ENCODE data around the gene ZNF80. TPM values are rescaled to one million over a fixed set of nuclear protein-coding genes. Genes with fewer than 3 reads are reported as not detected.

ZNF80 gene
- total and polyA plus RNA-seq, 2 donors (not counting 3 experiments of a cell fraction or from before 2014, with no cell fraction given) = not detected

DNA sequence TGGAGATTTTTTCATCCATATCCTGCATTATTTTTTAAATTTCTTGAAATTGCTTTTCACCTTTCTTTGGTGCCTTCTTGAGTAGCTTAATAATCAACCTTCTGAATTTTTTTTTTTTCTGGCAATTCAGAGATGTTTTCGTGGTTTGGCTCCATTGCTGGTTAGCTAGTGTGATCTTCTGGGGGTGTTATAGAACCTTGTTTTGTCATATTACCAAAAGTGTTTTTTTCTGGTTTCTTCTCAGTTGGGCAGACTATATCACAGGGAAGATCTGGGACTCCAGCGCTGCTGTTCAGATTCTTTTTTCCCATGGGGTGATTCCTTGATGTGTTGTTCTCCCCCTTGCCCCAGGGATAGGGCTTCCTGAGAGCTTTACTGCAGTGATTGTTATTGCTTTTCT is 32.6 kb upstream of the ZNF80 start:
- H3K9me3 ChIP-seq (replicated peaks; ENCODE audit: control insufficient read depth, insufficient read depth, low read length) = no peaks in the 10 kb centered on the region
- no peak overlapping the region for H3K4me3 ChIP-seq (replicated peaks in 1 of 3; ENCODE audit: insufficient read depth in 1 of 3, low read depth in 1 of 3, low read length in 3 of 3)
- CTCF ChIA-PET = interaction anchor here (1.0 to 2.2 kb wide), 3 partner anchors 15 to 64 kb away, joined by 3 to 9 read pairs (median 3); no protein-coding TSS in a partner anchor
- H3K4me2 ChIP-seq (ENCODE audit: insufficient read depth, low read length) = no peak overlapping the region
- dilution Hi-C loops (cut with MboI; ENCODE audit: extremely low pct_ligation_motif_present, low sequenced_read_pairs) (no loop called here), intact Hi-C loops (cut with micrococcal nuclease) (no loop called here)
- no peak overlapping the region for H2AFZ ChIP-seq (ENCODE audit: low read depth, low read length)
- POLR2A ChIA-PET = no interaction called here
- H3K9me1 ChIP-seq (replicated peaks; ENCODE audit: control insufficient read depth, extremely low read depth, insufficient read depth, low read length) = no peaks in the 10 kb centered on the region
- H3K79me2 ChIP-seq (ENCODE audit: control insufficient read depth, insufficient read depth, low read length) = no peaks in the 10 kb centered on the region
- no peaks in the 10 kb centered on the region for H3K4me1 ChIP-seq (ENCODE audit: control insufficient read depth, extremely low read depth, insufficient read depth, low read length)
- no peaks in the 10 kb centered on the region for H4K20me1 ChIP-seq (replicated peaks; ENCODE audit: control insufficient read depth, extremely low read depth, insufficient read depth, low read length)
- DNase-seq (ENCODE audit: low read depth, low spot score) (no peak), FAIRE-seq (no peak)
- no peak overlapping the region for H3K9ac ChIP-seq (replicated peaks; ENCODE audit: extremely low read depth, insufficient read depth, low read length)
- no peaks in the 10 kb centered on the region for H3K27me3 ChIP-seq (ENCODE audit: control insufficient read depth in 2 of 2, insufficient read depth in 2 of 2, low read length in 2 of 2)
- H3K27ac ChIP-seq (ENCODE audit: insufficient read depth, low read depth, low read length) = no peak overlapping the region
- TF ChIP-seq MYC (IDR thresholded peaks at IDR 0.05; ENCODE audit: low read depth, low read length) (no peak), POLR2AphosphoS5 (IDR thresholded peaks at IDR 0.05; ENCODE audit: insufficient read depth, low read depth, low read length) (no peak), POLR2A (IDR thresholded peaks at IDR 0.05; ENCODE audit: low read depth, low read length) (no peak), GATA2 (IDR thresholded peaks at IDR 0.05; ENCODE audit: insufficient read depth, insufficient read length, low read depth, low read length) (no peak), JUN (IDR thresholded peaks at IDR 0.05; ENCODE audit: borderline replicate concordance, insufficient read depth, insufficient read length, low read depth) (no peak), FOS (IDR thresholded peaks at IDR 0.05; ENCODE audit: borderline replicate concordance, insufficient read depth, low read length) (no peak), EZH2 (IDR thresholded peaks at IDR 0.05; ENCODE audit: borderline replicate concordance, low read depth, low read length, severe bottlenecking) (no peak)
- TF ChIP-seq, protein P1, sequence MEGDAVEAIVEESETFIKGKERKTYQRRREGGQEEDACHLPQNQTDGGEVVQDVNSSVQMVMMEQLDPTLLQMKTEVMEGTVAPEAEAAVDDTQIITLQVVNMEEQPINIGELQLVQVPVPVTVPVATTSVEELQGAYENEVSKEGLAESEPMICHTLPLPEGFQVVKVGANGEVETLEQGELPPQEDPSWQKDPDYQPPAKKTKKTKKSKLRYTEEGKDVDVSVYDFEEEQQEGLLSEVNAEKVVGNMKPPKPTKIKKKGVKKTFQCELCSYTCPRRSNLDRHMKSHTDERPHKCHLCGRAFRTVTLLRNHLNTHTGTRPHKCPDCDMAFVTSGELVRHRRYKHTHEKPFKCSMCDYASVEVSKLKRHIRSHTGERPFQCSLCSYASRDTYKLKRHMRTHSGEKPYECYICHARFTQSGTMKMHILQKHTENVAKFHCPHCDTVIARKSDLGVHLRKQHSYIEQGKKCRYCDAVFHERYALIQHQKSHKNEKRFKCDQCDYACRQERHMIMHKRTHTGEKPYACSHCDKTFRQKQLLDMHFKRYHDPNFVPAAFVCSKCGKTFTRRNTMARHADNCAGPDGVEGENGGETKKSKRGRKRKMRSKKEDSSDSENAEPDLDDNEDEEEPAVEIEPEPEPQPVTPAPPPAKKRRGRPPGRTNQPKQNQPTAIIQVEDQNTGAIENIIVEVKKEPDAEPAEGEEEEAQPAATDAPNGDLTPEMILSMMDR (IDR thresholded peaks at IDR 0.05; ENCODE audit: extremely low read depth in 1 of 2, insufficient read depth in 1 of 2, low read depth in 1 of 2, low read length in 2 of 2) = no peak
- TF ChIP-seq, protein P2, sequence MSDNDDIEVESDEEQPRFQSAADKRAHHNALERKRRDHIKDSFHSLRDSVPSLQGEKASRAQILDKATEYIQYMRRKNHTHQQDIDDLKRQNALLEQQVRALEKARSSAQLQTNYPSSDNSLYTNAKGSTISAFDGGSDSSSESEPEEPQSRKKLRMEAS (IDR thresholded peaks at IDR 0.05; ENCODE audit: insufficient read depth, insufficient read length) = no peak
- H3K36me3 ChIP-seq (ENCODE audit: control insufficient read depth in 2 of 2, extremely low read depth in 1 of 2, insufficient read depth in 2 of 2, low read length in 2 of 2) = no peaks in the 10 kb centered on the region
- no TSS peak for BruUV-seq (replicated peaks)

Data from endothelial cell of umbilical vein (primary cell).